ENCODE measurements around the gene DPY19L1.
"Not testable (repeated sequence)": the region's sequence is repeated elsewhere in the genome, so short reads cannot be mapped to it uniquely, and the experiment has no call there.

The DPY19L1 gene

GRCh38 chr7:34946486-34946885 is 90.8 kb downstream of the DPY19L1 start:
- no peak overlapping the region for H3K4me2 ChIP-seq (ENCODE audit: low read length)
- H3K36me3 ChIP-seq (ENCODE audit: control insufficient read depth, low read length), result no peaks in the 10 kb centered on the region
- no peaks in the 10 kb centered on the region for H3F3A ChIP-seq (ENCODE audit: control insufficient read depth, insufficient read depth)
- no peaks in the 10 kb centered on the region for H4K20me1 ChIP-seq (ENCODE audit: control insufficient read depth, insufficient read depth, low read depth, low read length)
- H3K27ac ChIP-seq (ENCODE audit: low read depth, low read length), result no peak overlapping the region
- H3K4me3 ChIP-seq (ENCODE audit: low read length), result no peak overlapping the region
- no peak for TF ChIP-seq EZH2phosphoT487 (IDR thresholded peaks at IDR 0.05; ENCODE audit: borderline replicate concordance, low read length)
- TF ChIP-seq CTCF (IDR thresholded peaks at IDR 0.05; ENCODE audit: low read depth, low read length, poor library complexity, severe bottlenecking), result no peak
- H3K4me1 ChIP-seq (ENCODE audit: control insufficient read depth, low read length), result no peaks in the 10 kb centered on the region
- no peaks in the 10 kb centered on the region for H3K9me3 ChIP-seq (ENCODE audit: control insufficient read depth, insufficient read depth, low read length)
- no peaks in the 10 kb centered on the region for H3K27me3 ChIP-seq (ENCODE audit: control insufficient read depth, low read length)
- H3K9me2 ChIP-seq (replicated peaks; ENCODE audit: control insufficient read depth, low read length), result no peaks in the 10 kb centered on the region
- H3K79me2 ChIP-seq (ENCODE audit: control insufficient read depth, low read length), result no peaks in the 10 kb centered on the region

- not testable (repeated sequence) for H3K79me2 ChIP-seq (ENCODE audit: control insufficient read depth, low read length); H3K9me3 ChIP-seq (ENCODE audit: control insufficient read depth, insufficient read depth, low read length); H3K9me2 ChIP-seq (replicated peaks; ENCODE audit: control insufficient read depth, low read length); H3F3A ChIP-seq (ENCODE audit: control insufficient read depth, insufficient read depth); H3K4me3 ChIP-seq (ENCODE audit: low read length); H4K20me1 ChIP-seq (ENCODE audit: control insufficient read depth, insufficient read depth, low read depth, low read length); H3K27ac ChIP-seq (ENCODE audit: low read depth, low read length); H3K4me1 ChIP-seq (ENCODE audit: control insufficient read depth, low read length); H3K36me3 ChIP-seq (ENCODE audit: control insufficient read depth, low read length); H3K27me3 ChIP-seq (ENCODE audit: control insufficient read depth, low read length); H3K4me2 ChIP-seq (ENCODE audit: low read length)
Observed at GRCh38 chr7:34945894-34946477, 91.3 kb downstream of the DPY19L1 start.

GRCh38 chr7:34939175-34939574 is 98.1 kb downstream of the DPY19L1 start:
- H3K27me3 ChIP-seq (ENCODE audit: control insufficient read depth, low read length), result no peaks in the 10 kb centered on the region
- TF ChIP-seq CTCF (IDR thresholded peaks at IDR 0.05; ENCODE audit: low read depth, low read length, poor library complexity, severe bottlenecking) (no peak), EZH2phosphoT487 (IDR thresholded peaks at IDR 0.05; ENCODE audit: borderline replicate concordance, low read length) (no peak)
- no peaks in the 10 kb centered on the region for H3K79me2 ChIP-seq (ENCODE audit: control insufficient read depth, low read length)
- no peaks in the 10 kb centered on the region for H3K4me1 ChIP-seq (ENCODE audit: control insufficient read depth, low read length)
- H3K9me2 ChIP-seq (replicated peaks; ENCODE audit: control insufficient read depth, low read length), result no peaks in the 10 kb centered on the region
- no peak overlapping the region for H3K4me3 ChIP-seq (ENCODE audit: low read length)
- H3K27ac ChIP-seq (ENCODE audit: low read depth, low read length), result no peak overlapping the region
- H3F3A ChIP-seq (ENCODE audit: control insufficient read depth, insufficient read depth), result no peaks in the 10 kb centered on the region
- no peaks in the 10 kb centered on the region for H3K9me3 ChIP-seq (ENCODE audit: control insufficient read depth, insufficient read depth, low read length)
- H3K4me2 ChIP-seq (ENCODE audit: low read length), result no peak overlapping the region
- no peaks in the 10 kb centered on the region for H4K20me1 ChIP-seq (ENCODE audit: control insufficient read depth, insufficient read depth, low read depth, low read length)
- no peaks in the 10 kb centered on the region; the same call in 1 of the 2 replicates for H3K36me3 ChIP-seq (ENCODE audit: control insufficient read depth, low read length)

DNA sequence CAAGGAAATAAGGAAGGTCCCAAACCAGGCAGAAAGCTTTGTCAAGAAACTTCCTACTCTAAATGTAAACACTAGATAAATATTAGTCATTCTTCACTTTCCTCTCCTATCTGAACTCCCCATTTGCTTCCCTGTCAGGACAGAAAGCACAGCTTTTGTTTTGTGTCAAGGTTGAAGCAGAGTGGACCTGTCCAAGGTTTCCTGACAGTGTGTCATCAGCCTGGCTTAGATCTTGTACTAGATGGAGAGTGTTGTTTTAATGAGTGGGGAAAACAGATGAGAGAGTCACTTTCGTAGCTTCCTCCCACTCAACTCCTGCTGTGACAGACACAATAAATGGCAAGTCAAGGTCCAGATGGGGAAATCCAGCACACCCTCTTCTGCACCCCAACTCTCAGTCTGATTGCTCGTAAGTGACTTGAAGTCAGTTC is 101.5 kb downstream of the DPY19L1 start:
- not testable (repeated sequence) for H3K36me3 ChIP-seq (ENCODE audit: control insufficient read depth, low read length); H3K4me1 ChIP-seq (ENCODE audit: control insufficient read depth, low read length); H3K9me3 ChIP-seq (ENCODE audit: control insufficient read depth, insufficient read depth, low read length); H3K4me2 ChIP-seq (ENCODE audit: low read length); H3K79me2 ChIP-seq (ENCODE audit: control insufficient read depth, low read length); H3K27me3 ChIP-seq (ENCODE audit: control insufficient read depth, low read length); H3K9me2 ChIP-seq (replicated peaks; ENCODE audit: control insufficient read depth, low read length); H3K27ac ChIP-seq (ENCODE audit: low read depth, low read length); H3F3A ChIP-seq (ENCODE audit: control insufficient read depth, insufficient read depth); H3K4me3 ChIP-seq (ENCODE audit: low read length); H4K20me1 ChIP-seq (ENCODE audit: control insufficient read depth, insufficient read depth, low read depth, low read length)
